GM21528 (cell line): Measurements from ENCODE around the gene PADI4.
"Not testable (repeated sequence)": the region's sequence is repeated elsewhere in the genome, so short reads cannot be mapped to it uniquely, and the experiment has no call there.

Experiments
- ATAC-seq: cut with Tn5 transposase; IDR thresholded peaks from one replicate; pipeline ENCODE4 v1.9.1; 2021; ENCODE audit warnings: mild to moderate bottlenecking, moderate library complexity; ENCODE audit not compliant: unreplicated experiment, low FRiP score

PADI4 gene

GRCh38 chr1:17370618-17371017 lies 62.6 kb downstream of the PADI4 start:
- no peak for ATAC-seq

DNA sequence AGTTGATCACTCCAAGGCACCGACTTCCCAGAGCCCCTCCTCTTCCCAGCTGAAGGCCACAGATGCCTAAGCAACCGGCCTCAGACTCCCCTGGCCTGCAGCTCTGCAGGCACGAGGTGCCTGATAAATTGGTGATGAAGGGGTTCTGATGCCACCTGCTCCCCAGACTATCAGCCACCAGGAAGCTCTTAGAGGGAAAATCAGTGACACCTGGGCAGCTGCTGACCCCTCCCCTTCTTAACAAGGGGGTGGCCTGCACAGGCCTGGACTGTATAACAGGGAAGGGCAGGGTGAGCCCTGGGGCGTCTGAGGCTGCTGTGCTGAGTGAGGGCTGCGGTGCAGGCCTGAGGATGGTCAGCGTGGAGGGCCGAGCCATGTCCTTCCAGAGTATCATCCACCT lies 63.9 kb downstream of the PADI4 start, which contains the start of gene PADI6:
Gene PADI6 (plus strand): TSS at position 301 of the 400 bp plus-strand sequence. CDS start 50 bp downstream, at position 351.
- no peak for ATAC-seq

GRCh38 chr1:17372955-17373354 lies 65.0 kb downstream of the PADI4 start:
- ATAC-seq = no peak

GRCh38 chr1:17375651-17376050 lies 67.7 kb downstream of the PADI4 start:
- ATAC-seq = no peak

DNA sequence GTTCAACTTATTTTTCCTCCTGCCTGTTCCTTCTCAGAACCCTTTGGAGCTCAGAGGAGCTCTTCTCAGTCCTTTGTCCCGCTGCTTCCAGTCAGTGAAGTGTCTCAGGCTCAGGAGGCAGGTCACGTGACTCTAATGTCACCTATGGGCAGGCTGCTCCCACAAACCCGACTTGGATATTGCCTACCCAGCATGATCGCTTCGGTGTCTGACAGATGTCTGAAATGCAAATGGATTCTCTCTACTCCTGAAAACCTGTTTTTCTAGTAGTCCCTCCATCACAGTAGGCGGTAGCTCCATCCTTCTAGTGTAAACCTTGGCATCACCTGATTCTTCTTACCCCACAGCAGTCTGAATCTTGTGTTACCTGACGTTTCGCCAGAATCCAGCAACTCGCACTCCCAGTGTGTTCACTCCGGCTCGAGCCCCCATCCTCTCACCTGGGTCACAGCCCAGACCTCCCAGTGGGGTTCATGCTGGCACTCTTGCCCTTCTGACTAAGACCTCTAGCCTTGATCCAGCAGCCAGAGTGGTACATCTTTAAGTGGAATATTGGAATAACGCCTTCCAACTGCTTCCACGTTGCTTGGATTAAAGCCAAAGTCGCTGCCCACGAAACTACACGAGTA lies 69.4 kb downstream of the PADI4 start:
- no peak for ATAC-seq

DNA sequence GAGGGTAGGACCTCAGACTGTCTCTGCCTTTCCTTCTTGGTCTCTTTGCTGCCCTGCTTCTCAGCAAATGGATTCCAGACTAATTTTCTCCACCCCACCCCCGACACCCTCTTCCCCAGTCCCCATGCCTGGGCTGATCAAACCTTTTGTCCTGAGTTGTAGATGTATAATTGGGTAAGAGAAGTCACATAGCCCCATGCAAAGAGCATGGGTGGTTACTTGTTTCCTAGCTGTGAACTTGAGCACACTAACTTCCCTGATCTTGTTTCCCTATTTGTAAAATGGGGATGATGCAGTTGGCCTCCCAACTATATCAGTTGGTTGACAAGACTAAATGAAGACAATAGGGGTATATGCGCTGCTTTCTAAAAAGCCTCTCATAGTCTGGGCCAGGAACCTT lies 73.2 kb downstream of the PADI4 start:
- no peak for ATAC-seq

GRCh38 chr1:17392199-17392740 lies 84.3 kb downstream of the PADI4 start:
- no peak for ATAC-seq

- no peak for ATAC-seq
Measured at GRCh38 chr1:17393230-17393629, 85.2 kb downstream of the PADI4 start.

- no peak for ATAC-seq
Measured at GRCh38 chr1:17397910-17398695, 90.1 kb downstream of the PADI4 start.

DNA sequence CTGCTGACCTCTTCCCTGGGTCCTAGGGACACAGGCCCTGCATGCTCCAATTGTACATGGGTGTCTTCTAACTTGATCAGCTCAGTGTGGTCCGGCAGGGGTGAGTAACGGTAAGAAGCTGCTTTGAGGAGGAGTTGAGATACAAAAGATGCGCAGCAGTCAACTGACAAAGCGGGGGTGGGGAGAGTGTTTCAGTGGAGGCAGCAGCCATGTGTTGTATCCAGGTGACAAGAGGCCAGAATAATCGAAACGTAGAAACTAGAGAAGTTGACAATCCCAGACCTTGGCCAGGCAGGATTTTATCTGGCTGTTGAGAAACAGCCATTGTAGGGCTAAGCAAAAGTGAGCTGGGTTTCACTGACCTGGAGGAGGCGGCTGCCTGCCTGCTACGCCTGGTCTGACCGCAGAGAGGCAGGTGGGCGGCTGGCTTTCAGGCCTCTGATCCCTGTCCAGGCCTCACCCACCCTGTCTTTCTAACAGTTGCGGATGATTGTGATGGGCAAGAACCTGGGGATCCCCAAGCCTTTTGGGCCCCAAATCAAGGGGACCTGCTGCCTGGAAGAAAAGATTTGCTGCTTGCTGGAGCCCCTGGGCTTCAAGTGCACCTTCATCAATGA lies 92.8 kb downstream of the PADI4 start:
- ATAC-seq = no peak

- no peak for ATAC-seq
Measured at GRCh38 chr1:17401841-17402240, 93.8 kb downstream of the PADI4 start.

GRCh38 chr1:17403081-17403480 lies 95.1 kb downstream of the PADI4 start:
- ATAC-seq = no peak

GRCh38 chr1:17404034-17404684 lies 96.2 kb downstream of the PADI4 start:
- no peak for ATAC-seq

- ATAC-seq = no peak
Measured at GRCh38 chr1:17404820-17405219, 96.8 kb downstream of the PADI4 start.

DNA sequence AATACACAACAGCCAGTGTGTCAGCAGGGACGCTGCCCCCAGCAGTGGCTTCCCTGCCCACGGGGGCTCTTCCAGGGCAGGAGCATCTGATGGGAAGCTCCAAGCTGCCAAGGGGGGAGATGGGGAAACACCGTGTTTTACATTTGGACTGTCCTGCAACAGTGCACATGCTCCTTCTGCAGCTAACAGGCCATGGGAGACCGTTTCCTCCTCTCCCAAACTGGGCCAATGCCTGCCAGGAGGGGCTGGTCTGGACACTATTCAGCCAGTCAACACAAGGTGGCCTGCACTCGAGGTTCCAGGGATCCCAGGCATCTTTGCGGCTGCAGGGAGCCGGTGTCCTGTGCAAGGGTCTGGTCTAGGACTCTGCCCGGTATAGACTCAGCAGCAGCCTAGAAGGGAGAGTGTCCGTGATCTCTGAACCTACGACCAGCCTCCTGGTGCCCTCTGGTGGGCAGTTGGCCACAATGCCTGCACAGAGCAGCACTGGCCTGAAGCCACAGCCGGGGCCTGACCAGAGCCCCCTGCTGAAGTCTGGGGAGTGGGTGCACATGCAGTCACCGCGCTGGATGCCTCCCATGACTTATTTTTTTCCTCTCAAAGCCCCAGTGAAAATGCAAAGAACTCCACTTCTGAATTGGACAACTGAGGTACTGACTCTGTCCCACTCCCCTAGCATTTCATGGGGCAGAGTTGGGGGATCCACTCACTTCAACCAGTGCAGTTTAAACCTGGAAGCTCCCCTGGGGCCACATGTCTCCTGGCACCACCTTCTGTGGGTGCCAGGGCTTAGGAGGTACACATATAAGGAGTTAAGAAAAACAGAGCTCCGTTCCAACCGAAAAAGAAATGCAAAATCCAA lies 98.1 kb downstream of the PADI4 start:
- ATAC-seq = no peak

- not testable (repeated sequence) for ATAC-seq
Measured at GRCh38 chr1:17406760-17407475, 98.9 kb downstream of the PADI4 start.

DNA sequence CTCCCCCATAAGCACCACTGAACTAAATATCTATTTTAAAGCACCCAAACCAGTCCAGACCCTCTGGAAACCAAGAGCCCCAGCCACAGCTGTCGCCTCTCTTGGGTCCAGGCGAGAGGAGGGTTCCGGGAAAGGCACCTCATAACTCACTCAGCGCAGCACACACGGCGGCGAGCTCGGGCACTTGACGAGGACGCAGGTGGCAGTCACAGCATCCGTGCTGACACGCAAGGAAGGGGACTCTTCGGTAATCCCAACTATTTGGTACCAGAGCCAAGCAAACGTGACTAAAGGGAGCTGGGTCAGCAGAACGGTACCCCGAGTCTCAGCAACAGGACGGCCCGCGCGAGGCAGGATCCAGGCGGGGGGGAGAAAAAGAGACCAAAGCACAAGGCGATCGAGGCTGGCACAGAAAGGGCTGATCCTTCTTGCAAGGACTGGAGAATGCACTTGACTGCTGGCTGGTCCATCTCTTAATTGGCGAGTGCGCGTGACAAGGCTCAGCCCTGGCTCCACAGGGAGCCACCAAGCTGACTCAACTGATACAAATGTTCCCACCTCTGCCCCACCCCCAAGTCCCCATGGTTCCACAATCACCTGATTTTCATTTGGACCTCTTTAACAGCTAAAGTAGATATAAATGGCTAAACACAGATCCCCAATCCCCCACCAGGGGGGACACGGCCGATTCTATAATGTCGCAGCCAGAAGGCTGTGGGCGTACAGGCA lies 100.0 kb downstream of the PADI4 start:
- not testable (repeated sequence) for ATAC-seq

GRCh38 chr1:17409391-17409811 lies 101.4 kb downstream of the PADI4 start:
- ATAC-seq = no peak
